ENCODE measurements around the gene CORIN.
"Not testable (repeated sequence)": the region's sequence is repeated elsewhere in the genome, so short reads cannot be mapped to it uniquely, and the experiment has no call there.

The CORIN gene

GRCh38 chr4:47718696-47719095 lies 119.2 kb downstream of the CORIN start:
- no peak for DNase-seq

GRCh38 chr4:47717188-47717587 lies 120.7 kb downstream of the CORIN start:
- no peak for DNase-seq

DNA sequence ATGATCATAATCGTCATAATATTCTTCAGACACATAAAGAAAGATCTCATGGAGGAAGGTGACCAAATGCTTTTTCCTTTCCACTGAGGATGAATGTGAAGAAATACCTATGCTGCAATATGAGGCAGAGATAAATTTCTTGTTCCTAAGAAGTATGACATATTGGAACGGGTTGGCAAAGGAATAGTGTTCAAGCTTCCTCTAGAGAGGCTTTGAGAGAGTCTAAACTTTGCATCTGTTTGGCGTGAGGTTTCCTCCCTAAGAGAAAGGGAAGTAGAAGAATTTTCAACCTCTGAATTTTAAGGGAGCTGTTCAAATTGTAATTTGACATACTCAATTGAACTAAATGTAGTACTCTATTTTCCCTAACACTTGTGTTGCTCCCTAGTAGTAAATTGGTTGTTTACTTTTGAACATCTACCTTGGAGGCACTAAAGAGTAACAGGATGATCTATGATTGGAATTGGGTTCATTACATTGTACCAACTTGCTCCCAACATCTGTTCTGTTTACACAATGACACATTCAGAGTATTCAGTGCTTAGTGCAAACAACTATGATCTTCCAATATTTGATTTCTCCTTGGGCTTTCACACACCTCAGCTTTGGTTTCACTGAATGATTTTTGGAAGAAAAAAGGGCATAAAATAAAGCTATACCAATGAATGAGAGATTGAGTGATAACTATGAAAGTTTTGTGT lies 122.0 kb downstream of the CORIN start:
- no peak for DNase-seq

DNA sequence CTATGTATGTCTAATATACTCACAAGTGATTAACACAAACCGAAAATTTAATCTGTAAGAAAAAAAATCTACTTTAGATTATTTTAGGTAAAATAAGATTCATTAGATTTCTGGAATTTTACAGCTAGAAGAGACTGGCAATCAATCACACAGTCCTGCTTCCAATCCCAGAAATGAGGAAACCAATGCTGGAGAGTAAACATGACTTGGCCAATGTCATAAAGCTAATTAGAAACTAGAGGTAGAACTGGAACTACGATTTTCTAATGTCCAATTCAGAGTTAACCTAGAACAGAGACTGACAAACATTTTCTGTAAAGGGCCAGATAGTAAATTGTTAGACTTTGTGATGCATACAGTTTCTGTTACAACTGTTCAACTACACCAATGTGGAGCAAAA lies 123.6 kb downstream of the CORIN start:
- DNase-seq, result no peak

GRCh38 chr4:47713129-47713834 lies 124.6 kb downstream of the CORIN start:
- DNase-seq, result no peak

GRCh38 chr4:47711646-47712045 lies 126.2 kb downstream of the CORIN start:
- DNase-seq, result no peak

DNA sequence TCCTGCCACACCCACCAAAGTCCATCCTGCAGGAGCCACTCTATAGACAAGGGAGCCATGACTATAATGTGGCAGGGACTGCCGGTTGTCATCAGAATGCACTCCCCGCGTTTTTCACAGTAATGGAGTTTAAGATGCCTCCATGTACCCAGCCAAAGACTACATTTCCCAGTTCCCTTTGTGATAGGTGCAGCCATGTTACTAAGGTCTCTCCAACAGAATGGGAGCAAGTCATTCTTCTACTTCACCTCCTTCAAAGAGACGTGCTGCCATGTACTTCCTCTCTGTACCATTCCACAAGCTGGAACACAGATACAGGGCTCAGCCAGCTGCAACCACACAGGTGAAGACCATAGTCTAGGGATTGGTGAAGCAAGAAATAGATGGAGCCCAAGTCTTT lies 126.7 kb downstream of the CORIN start:
- no peak for DNase-seq

GRCh38 chr4:47706352-47706751 lies 131.5 kb downstream of the CORIN start:
- not testable (repeated sequence) for DNase-seq

- DNase-seq, result no peak
Measured at GRCh38 chr4:47705326-47705981, 132.4 kb downstream of the CORIN start.

GRCh38 chr4:47704693-47705325 lies 133.1 kb downstream of the CORIN start:
- DNase-seq, result no peak

- no peak for DNase-seq
Measured at GRCh38 chr4:47703956-47704355, 133.9 kb downstream of the CORIN start.

DNA sequence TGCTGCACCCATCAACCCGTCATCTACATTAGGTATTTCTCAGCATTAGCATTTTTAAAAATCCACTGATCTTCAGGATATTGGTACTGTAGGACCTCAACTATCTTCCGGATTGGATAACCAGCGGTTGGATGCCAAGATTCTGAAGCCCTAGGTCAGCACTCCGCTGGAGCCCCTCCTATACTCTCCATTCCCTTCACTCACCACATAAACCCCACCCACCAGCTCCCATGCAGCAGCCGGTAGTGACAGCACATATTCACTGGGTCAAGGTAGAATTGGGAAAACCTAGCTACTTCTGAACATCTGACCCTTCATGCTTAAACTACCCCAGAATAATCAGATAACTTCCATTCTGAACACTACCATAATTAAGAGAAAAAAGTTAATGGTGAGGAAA lies 134.9 kb downstream of the CORIN start:
- DNase-seq, result no peak

GRCh38 chr4:47701286-47701685 lies 136.6 kb downstream of the CORIN start:
- no peak for DNase-seq

GRCh38 chr4:47698837-47699236 lies 139.0 kb downstream of the CORIN start:
- DNase-seq, result no peak

GRCh38 chr4:47696823-47697222 lies 141.0 kb downstream of the CORIN start:
- no peak for DNase-seq

GRCh38 chr4:47695260-47695659 lies 142.6 kb downstream of the CORIN start:
- no peak for DNase-seq

- DNase-seq, result no peak
Measured at GRCh38 chr4:47694322-47694721, 143.5 kb downstream of the CORIN start.

DNA sequence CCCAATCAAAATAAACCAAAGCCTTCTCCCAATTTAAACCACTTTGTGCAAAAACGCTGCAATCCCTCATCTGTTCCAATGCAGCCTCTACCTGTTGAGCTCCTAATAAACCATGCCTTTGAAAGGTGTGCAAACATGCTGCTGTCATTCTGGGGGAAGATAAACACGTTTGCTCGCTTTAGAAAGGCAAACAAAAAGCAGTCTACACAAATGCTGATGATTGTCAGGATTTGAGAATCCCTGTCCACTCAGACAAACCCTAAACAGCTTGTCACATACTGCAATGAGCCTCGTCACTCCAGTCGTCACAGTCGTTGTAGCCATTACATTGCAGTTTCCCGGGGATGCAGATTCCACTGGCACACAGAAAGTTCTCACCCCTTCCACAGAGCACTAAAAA lies 145.2 kb downstream of the CORIN start:
- DNase-seq, result no peak

DNA sequence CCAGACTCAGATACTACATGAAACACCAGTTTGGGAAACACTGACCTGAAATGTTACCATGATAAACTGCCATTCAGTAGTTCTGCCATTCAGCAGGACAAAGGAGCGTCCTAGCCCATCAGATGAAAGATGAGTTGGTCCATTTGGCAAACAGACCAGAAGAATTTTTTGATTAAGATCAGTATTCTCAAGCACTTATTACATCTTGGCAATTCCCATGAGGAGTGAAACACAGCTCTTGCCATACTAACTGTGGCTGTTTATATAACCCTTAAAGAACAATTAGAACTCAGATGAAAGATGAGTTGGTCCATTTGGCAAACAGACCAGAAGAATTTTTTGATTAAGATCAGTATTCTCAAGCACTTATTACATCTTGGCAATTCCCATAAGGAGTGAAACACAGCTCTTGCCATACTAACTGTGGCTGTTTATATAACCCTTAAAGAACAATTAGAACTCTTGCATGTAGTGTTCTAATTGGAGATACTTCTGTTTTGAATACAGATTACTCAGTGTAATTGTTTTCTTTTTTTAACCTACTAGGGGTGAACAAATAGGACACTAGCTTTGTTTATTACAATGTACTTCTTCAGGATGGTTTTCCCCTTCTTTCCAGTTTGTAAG lies 146.0 kb downstream of the CORIN start:
- not testable (repeated sequence) for DNase-seq

GRCh38 chr4:47690611-47691010 lies 147.3 kb downstream of the CORIN start:
- DNase-seq, result no peak

- DNase-seq, result no peak
Measured at GRCh38 chr4:47686294-47686872, 151.5 kb downstream of the CORIN start.

DNA sequence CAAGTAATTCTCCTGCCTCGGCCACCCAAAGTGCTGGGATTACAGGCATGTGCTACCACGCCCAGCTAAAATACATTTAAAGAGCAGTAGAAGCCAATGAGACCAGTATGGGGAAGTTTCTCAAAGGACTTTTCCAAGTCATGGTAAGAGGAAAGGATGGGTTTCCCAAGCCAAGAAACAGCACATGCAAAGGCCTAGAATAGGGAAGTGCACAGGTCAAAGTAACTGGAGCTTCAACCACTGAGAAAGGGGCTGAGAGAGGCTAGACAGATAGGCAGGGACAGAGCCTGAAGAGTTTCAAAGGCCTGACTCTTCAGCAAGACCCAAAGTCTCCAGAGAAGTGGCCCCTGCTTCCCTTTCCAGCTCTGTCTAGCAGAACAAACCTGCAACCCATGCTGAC lies 162.1 kb downstream of the CORIN start:
- no peak for DNase-seq

- DNase-seq, result no peak
Measured at GRCh38 chr4:47674144-47674543, 163.7 kb downstream of the CORIN start.

Measured in NCI-H2171 (cell line).